ENCODE data around the gene DDR1.
"Not testable (repeated sequence)": the region's sequence is repeated elsewhere in the genome, so short reads cannot be mapped to it uniquely, and the experiment has no call there.

DDR1 gene

DNA sequence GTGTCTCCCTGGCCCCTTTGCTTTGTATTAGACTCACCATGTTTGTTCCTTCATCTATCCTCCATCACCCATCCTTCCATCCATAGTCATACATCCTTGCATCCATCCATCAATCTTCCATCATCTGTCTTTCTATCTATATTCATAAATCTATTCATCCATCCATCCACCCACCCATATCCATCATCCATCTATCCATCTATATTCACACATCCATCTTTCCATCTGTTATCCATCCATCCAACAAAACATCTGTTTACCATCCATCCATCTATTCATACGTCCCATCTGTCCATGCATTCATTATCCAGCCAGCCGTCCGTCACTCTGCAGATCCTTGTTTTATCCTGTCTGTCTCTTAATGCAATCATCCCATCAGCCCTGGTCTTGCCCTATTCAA is 10.6 kb downstream of the DDR1 start:
- no peak for DNase-seq

DNA sequence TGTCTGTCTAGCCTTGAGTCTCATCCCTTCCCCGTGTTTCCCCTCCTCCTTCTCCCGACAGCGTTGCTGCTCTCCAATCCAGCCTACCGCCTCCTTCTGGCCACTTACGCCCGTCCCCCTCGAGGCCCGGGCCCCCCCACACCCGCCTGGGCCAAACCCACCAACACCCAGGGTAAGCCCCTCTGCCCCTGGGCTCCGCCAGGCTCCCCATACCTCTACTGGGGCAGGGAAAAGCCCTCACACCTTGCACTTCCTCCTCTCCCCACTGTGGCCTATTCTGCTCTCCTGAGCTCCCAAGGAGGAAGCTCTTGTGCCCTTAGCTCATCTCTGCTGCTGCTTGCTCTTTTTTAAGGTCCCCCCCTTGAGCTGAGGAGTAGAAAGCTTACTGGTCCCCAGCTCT is 11.0 kb downstream of the DDR1 start:
- no peak for DNase-seq

DNA sequence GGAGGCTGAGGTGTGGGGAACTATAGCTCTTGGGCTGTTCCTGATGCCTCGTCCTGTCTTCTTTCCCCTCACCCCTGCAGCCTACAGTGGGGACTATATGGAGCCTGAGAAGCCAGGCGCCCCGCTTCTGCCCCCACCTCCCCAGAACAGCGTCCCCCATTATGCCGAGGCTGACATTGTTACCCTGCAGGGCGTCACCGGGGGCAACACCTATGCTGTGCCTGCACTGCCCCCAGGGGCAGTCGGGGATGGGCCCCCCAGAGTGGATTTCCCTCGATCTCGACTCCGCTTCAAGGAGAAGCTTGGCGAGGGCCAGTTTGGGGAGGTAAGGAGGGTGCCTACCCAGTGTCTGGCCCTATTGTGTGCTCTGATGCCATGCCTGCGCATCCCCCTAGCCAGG is 12.2 kb downstream of the DDR1 start:
- no peak for DNase-seq

DNA sequence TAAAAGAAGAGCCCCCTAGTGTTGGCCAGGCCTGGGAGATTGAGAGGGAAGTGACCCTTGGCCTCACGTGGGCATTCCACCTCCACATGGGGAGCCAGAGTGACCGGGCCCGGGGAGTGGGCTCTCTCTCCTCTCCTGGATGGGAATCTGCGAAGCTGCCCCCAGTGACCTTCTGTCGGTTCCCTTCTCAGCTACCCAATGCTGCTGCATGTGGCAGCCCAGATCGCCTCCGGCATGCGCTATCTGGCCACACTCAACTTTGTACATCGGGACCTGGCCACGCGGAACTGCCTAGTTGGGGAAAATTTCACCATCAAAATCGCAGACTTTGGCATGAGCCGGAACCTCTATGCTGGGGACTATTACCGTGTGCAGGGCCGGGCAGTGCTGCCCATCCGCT is 13.6 kb downstream of the DDR1 start:
- no peak for DNase-seq

DNA sequence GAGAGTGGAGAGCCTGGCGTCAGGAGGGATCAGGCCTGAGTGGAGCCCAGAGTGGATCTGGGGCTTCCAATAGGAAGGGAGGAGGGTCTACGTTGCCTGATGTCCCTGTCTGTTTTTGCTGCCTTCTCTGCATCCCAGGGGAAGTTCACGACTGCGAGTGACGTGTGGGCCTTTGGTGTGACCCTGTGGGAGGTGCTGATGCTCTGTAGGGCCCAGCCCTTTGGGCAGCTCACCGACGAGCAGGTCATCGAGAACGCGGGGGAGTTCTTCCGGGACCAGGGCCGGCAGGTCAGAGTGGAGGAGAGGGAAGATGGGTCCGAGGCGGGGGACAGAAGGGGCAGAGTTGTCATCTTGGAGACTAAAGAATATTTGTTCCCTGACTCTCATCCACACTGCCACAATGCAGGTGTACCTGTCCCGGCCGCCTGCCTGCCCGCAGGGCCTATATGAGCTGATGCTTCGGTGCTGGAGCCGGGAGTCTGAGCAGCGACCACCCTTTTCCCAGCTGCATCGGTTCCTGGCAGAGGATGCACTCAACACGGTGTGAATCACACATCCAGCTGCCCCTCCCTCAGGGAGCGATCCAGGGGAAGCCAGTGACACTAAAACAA is 14.5 kb downstream of the DDR1 start:
- no peak for DNase-seq

DNA sequence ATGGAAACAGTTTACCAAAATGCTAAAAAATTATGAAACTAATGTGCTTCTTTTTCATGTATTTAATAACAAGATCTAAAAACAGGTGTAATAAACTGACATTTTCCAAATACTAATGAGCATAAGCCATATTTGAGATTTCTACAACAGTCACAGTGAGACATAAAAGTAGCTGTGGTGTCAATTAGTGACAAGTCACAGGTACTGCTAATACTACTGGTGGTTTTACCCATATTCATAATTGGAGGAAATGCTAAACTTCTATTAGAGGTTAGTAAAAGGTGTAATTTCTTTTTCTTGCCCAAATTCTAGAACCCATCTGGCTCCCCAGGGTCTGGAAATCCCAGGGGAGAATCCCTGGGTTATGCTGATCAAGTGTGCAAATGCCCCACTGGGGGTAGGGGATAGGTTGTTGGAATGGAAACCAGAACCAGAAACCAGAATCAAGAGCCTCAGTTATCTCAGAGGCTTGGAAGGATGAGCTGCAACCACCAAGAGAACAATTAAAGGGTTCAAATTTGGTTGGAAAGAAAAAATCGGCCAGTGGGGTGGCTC is 16.6 kb downstream of the DDR1 start:
- DNase-seq = no peak

DNA sequence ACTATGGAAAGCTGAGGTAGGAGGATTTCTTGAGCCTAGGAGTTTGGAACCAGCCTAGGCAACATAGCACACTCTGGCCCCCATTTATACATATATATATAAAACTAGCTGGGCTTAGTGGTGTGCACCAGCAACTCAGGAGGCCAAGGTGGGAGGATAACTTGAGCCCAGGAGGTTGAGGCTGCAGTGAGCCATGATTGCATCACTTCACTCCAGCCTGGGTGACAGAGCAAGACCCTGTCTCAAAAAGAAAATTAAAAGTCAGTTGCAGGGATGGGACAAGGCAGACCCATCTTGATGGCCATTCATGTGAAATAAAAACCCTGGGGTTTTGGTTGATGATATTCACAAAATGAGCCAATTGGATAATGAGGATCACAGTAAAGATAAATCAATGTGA is 17.1 kb downstream of the DDR1 start:
- no peak for DNase-seq

DNA sequence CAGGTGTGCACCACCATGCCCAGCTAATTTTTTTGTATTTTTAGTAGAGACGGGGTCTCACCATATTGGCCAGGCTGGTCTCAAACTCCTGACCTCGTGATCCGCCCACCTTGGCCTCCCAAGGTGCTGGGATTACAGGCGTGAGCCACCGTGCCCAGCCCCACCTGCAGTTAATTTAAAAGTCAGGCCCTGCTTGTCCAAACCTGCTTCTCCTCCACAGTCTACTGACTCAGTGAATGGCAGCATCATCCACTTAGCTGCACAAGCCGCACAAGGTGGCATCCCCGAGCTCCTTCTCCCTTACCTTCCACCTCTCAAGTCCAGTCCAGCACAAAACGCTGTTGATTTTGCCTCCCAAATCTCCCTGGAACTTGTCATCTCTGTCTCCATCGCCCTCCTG is 17.9 kb downstream of the DDR1 start:
- not testable (repeated sequence) for DNase-seq

DNA sequence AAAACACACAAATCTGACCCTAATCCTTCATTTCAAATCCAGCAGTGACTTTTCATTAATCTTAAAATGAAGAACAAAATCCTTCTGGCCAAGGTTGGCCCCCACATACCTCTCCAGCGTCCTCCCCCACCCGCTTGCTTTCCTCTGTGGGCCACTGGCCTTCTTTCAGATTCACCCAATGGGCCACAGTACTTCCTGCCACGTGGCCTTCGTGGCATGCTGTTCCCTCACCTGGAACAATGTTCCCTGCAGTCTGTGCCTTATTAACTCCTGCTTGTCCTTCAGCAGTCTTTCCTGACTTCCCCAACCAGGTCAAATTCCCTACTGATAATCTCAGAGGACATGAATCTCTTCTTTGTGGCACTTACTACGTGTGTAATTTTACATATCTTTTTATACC is 18.4 kb downstream of the DDR1 start:
- DNase-seq = no peak

DNA sequence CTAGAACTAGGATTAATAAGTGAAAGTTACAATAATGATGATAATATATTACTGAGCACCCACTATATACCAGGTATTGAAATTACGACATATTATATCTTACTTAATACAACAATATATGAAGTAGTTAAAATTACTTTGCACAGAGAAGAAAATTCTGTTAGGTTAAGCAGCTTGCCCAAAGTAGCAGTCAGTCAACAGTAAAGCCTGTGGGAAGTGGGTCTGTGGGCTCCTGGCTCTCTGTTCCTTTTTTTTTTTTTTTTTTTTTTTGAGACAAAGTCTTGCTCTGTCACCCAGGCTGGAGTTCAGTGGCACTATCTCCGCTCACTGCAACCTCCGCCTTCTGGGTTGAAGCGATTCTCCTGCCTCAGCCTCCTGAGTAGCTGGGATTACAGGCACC is 18.9 kb downstream of the DDR1 start:
- DNase-seq = no peak

DNA sequence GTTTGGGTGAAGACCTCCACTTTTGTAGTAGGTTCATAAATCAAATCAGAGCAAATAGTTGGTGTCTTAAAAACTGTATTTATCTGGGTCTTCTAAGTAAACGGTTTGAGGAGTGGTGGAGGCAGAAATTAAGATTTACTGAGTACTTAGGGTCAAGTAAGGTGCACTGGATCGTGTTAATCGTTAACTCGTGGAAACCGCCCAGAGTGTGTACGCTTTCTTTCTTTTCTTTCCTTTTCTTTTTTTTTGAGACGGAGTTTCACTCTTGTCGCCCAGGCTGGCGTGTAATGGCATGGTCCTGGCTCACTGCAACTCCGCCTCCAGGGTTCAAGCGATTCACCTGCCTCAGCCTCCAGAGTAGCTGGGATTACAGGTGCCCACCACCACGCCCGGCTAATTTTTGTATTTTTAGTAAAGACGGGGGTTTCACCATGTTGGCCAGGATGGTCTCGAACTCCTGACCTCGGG is 23.0 kb downstream of the DDR1 start:
- DNase-seq = not testable (repeated sequence)

DNA sequence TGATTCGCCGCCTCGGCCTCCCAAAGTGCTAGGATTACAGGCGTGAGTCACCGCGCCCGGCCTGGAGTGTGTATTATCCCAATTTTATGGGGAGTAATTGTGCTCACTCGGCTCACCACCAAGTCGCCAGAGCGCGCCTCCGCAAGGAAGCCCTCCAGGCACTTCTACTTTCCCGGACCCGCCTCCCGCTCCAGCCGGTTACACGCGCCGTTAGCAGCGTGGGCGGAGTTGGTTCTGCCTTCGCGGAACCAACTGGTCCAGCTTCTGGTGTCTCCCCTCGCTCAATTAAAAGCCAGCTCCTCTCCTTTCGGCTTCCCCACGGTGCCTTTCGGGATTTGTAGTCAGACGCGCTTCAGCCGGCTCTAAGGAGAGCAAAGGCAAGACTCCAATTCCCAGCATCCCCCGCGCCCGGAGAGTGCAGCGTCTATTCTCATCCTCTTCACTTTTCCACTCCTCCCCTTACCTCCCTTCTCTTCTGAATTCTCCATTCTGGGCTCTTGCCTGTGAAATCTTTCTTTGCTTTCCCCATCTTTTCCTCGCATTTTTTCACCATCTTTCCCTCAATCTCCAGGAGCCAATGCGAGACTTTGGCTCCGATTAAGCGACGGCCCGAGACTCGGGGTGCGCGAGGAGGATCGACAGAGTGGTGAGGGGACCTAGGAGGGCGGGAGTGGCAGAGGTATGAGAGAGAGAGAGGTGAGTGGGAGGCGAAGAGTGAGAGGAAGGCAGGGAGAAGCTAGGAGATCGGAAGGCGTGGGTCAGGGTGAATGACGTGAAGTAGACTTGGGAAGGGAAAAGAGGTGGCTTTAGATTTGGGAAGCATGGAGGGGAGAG is 23.7 kb downstream of the DDR1 start, which contains the start of gene GTF2H4:
GTF2H4 (plus strand) TSS at position 450 of the 834 bp plus-strand sequence.
- peak; percentile 94 for DNase-seq

DNA sequence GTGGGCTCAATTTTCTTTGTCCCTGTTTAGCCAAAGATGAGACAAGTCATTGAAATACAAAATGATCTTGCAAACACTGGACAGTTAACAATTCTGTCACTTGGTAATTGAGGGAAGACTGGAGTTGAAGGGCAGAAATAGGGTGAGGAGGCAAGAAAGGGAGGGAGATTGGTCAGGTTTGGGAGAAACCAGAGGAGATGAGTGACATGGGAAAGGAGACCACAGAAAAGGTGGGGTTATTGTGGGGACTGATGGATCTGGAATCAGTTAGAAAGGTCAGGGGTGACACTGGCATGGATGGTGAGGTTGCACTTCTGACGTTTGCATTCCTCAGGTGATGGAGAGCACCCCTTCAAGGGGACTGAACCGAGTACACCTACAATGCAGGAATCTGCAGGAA is 24.4 kb downstream of the DDR1 start:
- no peak for DNase-seq

DNA sequence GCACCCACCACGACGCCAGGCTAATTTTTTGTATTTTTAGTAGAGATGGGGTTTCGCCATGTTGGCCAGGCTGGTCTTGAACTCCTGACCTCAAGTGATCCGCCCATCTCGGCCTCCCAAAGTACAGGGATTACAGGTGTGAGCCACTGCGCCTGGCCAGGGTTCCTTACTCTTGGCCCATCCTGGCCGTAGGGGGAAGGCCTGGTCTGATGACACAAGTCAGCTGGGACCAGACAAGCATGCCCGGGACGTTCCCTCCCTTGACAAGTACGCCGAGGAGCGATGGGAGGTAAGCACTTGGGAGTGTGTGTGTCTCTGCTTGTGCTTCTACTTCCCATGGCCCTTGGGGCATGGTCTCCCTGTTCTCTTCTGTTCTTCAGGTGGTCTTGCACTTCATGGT is 26.2 kb downstream of the DDR1 start:
- not testable (repeated sequence) for DNase-seq

DNA sequence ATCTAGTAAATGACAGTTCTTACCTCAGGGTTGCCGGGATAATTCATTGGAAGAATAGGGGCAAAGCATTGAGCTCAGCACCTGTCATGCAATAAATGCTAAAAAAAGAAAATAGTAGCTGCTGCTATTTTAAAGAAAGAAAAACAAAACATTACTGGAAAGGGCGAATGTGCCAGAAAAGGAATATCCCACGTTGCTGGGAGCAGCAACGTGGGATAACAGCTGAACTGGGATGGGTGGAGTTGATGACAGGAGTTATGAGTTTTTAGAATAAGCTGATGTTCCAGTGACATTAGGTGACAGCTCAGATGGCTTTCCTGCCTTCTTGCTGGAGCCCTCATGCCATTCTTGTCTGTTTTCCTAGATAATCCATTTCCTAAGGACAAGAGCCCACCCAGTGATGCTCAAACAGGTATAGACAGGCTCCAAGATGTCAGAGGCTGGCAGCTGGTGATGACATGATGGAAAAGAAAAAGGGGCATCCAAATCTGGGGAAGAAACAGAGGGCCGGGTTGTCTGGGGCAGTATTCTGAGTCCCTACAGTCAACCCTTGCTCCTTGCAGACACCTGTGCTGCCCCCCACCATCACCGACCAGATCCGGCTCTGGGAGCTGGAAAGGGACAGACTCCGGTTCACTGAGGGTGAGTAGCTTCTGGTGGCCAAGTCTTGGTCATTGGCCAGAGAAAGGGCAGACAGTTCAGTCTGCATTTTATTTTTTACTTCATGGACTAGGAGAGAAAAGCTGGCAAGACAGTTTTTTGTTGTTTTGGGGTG is 28.6 kb downstream of the DDR1 start:
- DNase-seq = no peak

DNA sequence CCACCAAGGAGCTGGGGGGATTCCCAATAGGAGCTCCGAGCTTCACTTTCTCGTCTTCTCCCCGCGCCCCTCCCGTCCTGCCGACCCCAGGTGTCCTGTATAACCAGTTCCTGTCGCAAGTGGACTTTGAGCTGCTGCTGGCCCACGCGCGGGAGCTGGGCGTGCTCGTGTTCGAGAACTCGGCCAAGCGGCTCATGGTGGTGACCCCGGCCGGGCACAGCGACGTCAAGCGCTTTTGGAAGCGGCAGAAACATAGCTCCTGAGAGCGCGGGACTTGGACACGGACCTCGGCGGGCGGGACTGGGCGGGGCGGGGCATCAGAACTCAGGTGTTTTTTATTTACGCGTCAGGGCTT is 29.4 kb downstream of the DDR1 start:
- no peak for DNase-seq

DNA sequence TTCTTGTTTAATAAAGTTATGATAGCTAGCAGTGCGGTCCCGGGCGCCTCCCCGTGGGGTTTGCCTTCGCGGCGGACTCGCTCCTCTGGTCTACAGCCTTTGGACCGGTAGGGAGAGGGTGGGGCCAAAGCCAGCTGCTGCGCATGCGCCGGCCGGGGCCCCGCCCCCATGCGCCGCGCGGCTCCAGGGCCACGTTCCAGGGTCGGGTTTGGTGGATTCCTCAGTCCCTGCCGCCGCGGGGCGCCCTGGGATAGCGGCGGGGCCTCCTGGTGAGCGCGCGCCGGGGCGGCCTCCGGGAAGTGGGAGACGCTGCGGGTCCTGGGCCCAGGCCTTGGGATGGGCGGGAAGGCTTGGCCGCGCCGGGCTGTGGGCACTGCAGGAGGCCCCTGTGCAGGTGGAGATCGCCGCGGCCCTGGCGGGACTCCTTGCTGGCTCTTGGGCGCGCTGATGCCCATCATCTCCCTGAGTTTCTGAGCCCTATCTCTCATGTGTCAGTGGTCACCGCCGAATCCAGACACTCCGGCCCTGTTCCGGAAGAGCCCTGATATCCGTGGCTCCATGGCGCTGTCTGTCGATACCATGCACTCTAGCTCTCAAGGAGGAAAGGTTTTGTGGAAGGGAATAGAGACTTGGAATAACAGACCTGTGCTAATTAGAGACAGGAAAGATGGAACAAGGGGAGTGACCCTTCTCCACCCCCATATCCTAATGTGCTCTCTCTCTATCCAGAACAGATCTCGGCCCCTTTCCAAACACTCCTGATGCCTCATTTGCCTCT is 29.9 kb downstream of the DDR1 start, which contains the start of gene VARS2:
VARS2 (plus strand) TSS at position 163 of the 778 bp plus-strand sequence; CDS start at position 762, 599 bp downstream.
- peak; percentile 88 for DNase-seq

DNA sequence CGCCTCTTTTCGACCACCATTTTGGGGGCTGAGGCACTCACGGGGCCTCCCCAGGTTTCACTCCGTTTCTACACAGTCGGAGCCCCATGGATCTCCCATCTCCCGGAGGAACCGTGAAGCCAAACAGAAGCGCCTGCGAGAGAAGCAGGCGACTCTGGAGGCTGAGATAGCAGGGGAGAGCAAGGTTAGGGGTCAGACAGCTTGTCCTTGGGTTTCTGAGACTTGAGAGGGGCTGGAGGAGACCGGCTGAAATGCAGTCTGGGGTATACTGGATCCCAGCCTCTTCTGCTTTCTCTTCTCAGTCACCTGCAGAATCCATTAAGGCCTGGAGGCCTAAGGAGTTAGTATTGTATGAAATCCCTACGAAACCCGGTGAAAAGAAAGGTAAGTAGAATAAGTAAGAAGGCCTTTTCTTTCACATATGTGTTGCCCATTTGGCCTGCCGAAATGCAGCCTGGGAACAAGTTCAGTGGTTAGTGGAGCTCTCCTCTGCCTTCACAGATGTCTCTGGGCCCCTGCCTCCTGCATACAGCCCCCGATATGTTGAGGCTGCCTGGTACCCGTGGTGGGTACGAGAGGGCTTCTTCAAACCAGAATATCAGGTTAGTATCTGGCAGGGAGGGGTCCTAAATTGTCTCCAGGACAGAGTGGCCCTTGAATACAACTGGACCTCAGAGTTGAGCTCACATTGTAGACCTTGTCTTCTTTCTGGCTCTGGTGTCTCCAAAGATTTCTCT is 30.7 kb downstream of the DDR1 start:
- no peak for DNase-seq

DNA sequence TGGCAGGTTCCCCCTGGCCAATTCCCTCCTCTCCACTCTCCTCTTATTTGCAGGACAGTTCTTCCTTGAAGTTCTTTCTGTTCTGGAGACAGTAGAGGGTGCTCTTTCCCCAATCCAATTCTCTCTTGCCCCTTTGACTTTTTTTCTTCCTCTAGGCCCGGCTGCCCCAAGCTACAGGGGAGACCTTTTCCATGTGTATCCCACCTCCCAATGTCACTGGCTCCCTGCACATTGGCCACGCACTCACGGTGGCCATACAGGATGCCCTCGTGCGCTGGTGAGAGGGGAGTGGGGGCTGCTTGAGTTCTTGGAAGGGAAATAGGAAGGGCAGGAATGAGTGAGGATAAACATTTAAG is 31.2 kb downstream of the DDR1 start:
- DNase-seq = no peak

DNA sequence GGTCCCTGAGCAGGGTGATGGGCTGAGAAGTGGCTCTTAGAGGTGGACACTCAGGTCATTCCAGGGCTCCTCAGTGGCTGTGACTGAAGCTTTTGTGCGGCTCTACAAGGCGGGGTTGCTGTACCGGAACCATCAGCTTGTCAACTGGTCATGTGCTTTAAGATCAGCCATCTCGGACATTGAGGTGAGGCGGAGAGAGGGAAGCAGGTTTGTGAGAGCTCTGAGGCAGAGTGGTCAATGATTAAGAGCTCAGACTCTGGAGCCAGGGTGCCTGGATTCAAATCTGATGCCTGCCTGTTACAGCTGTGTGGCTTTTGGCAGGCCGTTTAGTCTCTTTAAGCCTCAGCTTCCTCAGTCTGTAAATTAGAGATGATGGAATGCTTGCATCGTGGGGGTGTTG is 32.7 kb downstream of the DDR1 start:
- DNase-seq = no peak

DNA sequence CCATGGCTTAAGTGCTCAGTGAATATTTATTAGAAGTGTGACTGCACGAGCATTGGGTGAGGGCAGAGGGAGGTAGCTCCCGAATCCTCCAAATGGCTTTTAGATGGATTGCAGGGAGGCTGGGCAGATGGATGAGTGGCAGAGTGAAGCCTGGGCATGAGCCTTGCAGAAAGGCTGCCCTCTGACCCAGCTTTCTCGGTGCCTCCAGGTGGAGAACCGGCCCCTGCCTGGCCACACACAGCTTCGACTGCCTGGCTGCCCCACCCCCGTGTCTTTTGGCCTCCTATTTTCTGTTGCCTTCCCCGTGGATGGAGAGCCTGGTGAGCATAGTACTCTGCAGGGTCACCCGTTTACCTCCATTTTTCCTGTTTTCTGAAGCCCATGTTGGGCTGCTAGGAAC is 33.2 kb downstream of the DDR1 start:
- no peak for DNase-seq

DNA sequence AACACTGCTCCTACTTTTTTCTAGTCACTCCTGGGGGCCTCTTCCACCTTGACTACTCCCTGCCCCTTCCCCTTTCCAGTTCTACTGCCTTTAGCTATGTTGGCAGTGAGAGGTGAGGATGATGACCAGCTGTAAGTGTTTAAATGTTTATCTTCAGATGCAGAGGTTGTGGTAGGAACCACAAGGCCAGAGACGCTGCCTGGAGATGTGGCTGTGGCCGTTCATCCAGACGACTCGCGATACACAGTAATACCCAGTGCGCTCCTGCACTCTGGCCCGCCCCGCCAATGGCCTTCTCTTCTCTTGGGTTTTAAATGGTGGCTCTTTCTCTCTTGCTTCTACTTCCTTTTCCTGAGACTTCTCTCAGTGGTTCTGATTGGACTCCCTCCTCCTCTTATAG is 34.4 kb downstream of the DDR1 start:
- DNase-seq = no peak

Measured in CD4-positive, alpha-beta T cell treated with Interferon gamma for 1 hour (primary cell).